ENCODE results near the gene GLIS1.

The GLIS1 gene

DNA sequence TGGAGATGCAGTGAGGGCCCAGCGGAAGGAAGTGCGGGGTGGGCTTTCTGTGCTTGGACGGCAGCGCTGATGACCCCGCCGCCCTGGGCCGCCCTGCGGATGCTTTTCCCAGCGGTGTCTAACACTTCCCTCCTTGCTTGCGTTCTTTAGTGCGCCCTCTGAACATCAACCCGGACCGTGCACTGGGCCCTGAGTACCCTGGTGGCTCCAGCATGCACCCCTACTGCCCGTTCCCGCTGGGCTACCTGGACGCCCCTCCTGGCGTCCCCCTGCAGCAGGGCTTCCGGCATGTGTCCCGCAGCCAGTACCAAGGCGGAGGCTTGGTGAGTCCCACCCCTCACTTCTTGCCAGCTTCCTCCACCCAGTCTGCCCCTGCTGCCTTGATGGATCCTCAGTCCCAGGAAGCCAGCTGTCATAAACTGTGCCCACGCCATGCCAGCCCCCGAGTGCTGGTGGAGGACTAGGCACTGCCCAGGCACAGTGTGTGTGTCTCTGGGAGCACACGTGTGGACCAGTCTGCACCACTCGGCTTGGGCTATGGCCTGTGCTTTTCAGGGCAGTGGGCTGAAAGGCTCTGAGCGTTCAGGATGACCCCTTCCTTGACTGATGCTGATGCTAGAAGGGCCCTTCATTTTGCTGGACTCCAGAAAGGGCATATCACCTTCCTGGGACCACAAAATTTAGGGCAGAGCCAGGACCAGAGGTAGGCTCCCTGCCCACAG lies 277.5 kb downstream of the GLIS1 start:
- H3K9me3 ChIP-seq (ENCODE audit: insufficient read depth, low read depth, low read length) = no peaks in the 10 kb centered on the region
- H3K36me3 ChIP-seq (ENCODE audit: insufficient read depth, low read length) = no peaks in the 10 kb centered on the region
- peaks cover 7% of the 10 kb centered on the region; the same call in 1 of the 2 replicates for H3F3A ChIP-seq (ENCODE audit: low read depth)
- TF ChIP-seq, protein P1, sequence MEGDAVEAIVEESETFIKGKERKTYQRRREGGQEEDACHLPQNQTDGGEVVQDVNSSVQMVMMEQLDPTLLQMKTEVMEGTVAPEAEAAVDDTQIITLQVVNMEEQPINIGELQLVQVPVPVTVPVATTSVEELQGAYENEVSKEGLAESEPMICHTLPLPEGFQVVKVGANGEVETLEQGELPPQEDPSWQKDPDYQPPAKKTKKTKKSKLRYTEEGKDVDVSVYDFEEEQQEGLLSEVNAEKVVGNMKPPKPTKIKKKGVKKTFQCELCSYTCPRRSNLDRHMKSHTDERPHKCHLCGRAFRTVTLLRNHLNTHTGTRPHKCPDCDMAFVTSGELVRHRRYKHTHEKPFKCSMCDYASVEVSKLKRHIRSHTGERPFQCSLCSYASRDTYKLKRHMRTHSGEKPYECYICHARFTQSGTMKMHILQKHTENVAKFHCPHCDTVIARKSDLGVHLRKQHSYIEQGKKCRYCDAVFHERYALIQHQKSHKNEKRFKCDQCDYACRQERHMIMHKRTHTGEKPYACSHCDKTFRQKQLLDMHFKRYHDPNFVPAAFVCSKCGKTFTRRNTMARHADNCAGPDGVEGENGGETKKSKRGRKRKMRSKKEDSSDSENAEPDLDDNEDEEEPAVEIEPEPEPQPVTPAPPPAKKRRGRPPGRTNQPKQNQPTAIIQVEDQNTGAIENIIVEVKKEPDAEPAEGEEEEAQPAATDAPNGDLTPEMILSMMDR (conservative IDR thresholded peaks at IDR 0.05; ENCODE audit: low read length) = no peak
- TF ChIP-seq EZH2phosphoT487 (IDR thresholded peaks at IDR 0.05; ENCODE audit: borderline replicate concordance) = no peak
- no peak overlapping the region for H3K4me3 ChIP-seq (ENCODE audit: low read length, poor library complexity, severe bottlenecking)
- H3K9me2 ChIP-seq (replicated peaks; ENCODE audit: low read depth, low read length) = no peaks in the 10 kb centered on the region
- peaks cover 37% of the 10 kb centered on the region for H3K4me1 ChIP-seq (ENCODE audit: insufficient read depth, low read length, poor library complexity, severe bottlenecking)
- no peaks in the 10 kb centered on the region for H3K79me2 ChIP-seq (ENCODE audit: insufficient read depth, low read length)
- H2AFZ ChIP-seq (ENCODE audit: low read length) = no peak overlapping the region
- H3K27me3 ChIP-seq (ENCODE audit: insufficient read depth, low read length, poor library complexity, severe bottlenecking) = no peaks in the 10 kb centered on the region
- no peak overlapping the region for H3K4me2 ChIP-seq (ENCODE audit: low read depth, low read length, poor library complexity, severe bottlenecking)
- no peaks in the 10 kb centered on the region for H4K20me1 ChIP-seq (ENCODE audit: insufficient read depth, low read length, poor library complexity, severe bottlenecking)
- no peak overlapping the region for H3K9ac ChIP-seq (ENCODE audit: low read depth, low read length, poor library complexity, severe bottlenecking)

DNA sequence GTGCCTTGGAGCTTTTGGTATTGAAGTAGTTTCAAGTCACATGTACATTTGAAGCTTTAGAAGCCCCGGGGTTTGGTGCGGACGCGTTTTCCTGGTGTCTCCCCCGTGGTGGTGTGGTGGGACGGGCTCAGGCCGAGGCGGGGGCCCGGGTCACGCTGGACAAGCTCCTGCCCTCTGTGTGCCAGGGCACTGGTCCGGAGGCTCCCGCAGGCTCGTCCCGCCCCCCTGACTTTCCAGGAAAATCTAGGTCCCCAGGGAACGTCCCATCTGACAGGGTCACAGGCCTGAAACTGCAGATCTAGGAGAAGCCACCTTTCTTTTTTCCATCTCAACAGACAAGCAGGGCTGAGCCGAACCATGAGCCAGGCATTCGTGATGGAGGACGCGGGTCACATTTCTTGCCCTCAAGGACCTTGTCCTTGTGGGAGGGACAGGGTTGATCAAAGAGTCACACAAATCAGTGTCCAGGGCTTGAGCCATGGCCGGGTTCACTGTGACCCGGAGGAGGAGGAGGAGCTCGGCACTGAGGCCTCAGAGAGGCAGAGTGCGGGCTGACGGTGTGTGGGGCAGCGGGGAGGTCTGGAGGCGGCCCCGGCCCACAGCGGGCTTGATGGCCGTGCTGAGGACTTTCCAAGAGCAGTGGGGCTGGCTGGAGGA lies 278.2 kb downstream of the GLIS1 start:
- H3K36me3 ChIP-seq (ENCODE audit: insufficient read depth, low read length) = no peaks in the 10 kb centered on the region
- H3K9ac ChIP-seq (ENCODE audit: low read depth, low read length, poor library complexity, severe bottlenecking) = no peak overlapping the region
- no peaks in the 10 kb centered on the region for H3K79me2 ChIP-seq (ENCODE audit: insufficient read depth, low read length)
- H3K4me2 ChIP-seq (ENCODE audit: low read depth, low read length, poor library complexity, severe bottlenecking) = no peak overlapping the region
- no peaks in the 10 kb centered on the region for H4K20me1 ChIP-seq (ENCODE audit: insufficient read depth, low read length, poor library complexity, severe bottlenecking)
- no peaks in the 10 kb centered on the region for H3K27me3 ChIP-seq (ENCODE audit: insufficient read depth, low read length, poor library complexity, severe bottlenecking)
- TF ChIP-seq EZH2phosphoT487 (IDR thresholded peaks at IDR 0.05; ENCODE audit: borderline replicate concordance) = no peak
- H3K9me3 ChIP-seq (ENCODE audit: insufficient read depth, low read depth, low read length) = no peaks in the 10 kb centered on the region
- H2AFZ ChIP-seq (ENCODE audit: low read length) = no peak overlapping the region
- no peaks in the 10 kb centered on the region for H3K9me2 ChIP-seq (replicated peaks; ENCODE audit: low read depth, low read length)
- peaks cover 32% of the 10 kb centered on the region for H3K4me1 ChIP-seq (ENCODE audit: insufficient read depth, low read length, poor library complexity, severe bottlenecking)
- H3F3A ChIP-seq (ENCODE audit: low read depth) = peaks cover 5% of the 10 kb centered on the region; the same call in 1 of the 2 replicates
- H3K4me3 ChIP-seq (ENCODE audit: low read length, poor library complexity, severe bottlenecking) = no peak overlapping the region

DNA sequence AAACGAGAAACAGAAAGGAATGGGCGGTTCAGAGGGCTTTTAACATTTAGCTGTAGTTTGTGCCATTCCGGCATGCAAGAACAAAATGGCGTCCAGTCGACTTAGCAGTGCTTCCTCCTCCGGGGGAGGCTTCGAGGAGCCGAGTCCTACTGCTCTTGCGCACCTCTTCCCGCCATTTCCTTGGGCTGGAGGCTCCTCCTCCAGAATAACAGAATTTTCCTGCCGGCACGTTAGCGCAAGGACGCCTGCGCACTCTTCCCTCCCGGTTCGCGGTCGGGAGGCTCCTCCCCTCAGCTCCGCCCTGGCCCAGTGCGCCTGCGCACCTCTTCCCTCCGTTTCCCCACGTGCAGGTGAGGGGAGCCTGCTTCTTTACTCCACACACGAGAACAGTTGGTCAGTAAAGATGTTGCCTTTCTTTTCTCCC lies 278.7 kb downstream of the GLIS1 start:
- H3K27me3 ChIP-seq (ENCODE audit: insufficient read depth, low read length, poor library complexity, severe bottlenecking) = no peaks in the 10 kb centered on the region
- H2AFZ ChIP-seq (ENCODE audit: low read length) = no peak overlapping the region
- H4K20me1 ChIP-seq (ENCODE audit: insufficient read depth, low read length, poor library complexity, severe bottlenecking) = no peaks in the 10 kb centered on the region

More for the DNA sequence above, 278.7 kb downstream of the GLIS1 start:
- no peak overlapping the region for H3K9ac ChIP-seq (ENCODE audit: low read depth, low read length, poor library complexity, severe bottlenecking)
- no peak overlapping the region for H3K4me3 ChIP-seq (ENCODE audit: low read length, poor library complexity, severe bottlenecking)
- TF ChIP-seq EZH2phosphoT487 (IDR thresholded peaks at IDR 0.05; ENCODE audit: borderline replicate concordance) = no peak
- TF ChIP-seq, protein P1 (conservative IDR thresholded peaks at IDR 0.05; ENCODE audit: low read length) = no peak
- H3K9me2 ChIP-seq (replicated peaks; ENCODE audit: low read depth, low read length) = no peaks in the 10 kb centered on the region
- H3K36me3 ChIP-seq (ENCODE audit: insufficient read depth, low read length) = no peaks in the 10 kb centered on the region
- H3F3A ChIP-seq (ENCODE audit: low read depth) = no peaks in the 10 kb centered on the region
- H3K79me2 ChIP-seq (ENCODE audit: insufficient read depth, low read length) = no peaks in the 10 kb centered on the region
- no peaks in the 10 kb centered on the region for H3K9me3 ChIP-seq (ENCODE audit: insufficient read depth, low read depth, low read length)
- H3K4me2 ChIP-seq (ENCODE audit: low read depth, low read length, poor library complexity, severe bottlenecking) = no peak overlapping the region
- peaks cover 32% of the 10 kb centered on the region for H3K4me1 ChIP-seq (ENCODE audit: insufficient read depth, low read length, poor library complexity, severe bottlenecking)
